ENCODE data around the gene CLNK.

The CLNK gene

GRCh38 chr4:10500776-10501175, 183.8 kb downstream of the CLNK start:
- DNase-seq, result no peak

- no peak for DNase-seq
Measured at GRCh38 chr4:10496200-10496599, 188.4 kb downstream of the CLNK start.

GRCh38 chr4:10495651-10496050, 188.9 kb downstream of the CLNK start:
- no peak for DNase-seq

- DNase-seq, result no peak
Measured at GRCh38 chr4:10492464-10492863, 192.1 kb downstream of the CLNK start.

GRCh38 chr4:10491401-10491800, 193.2 kb downstream of the CLNK start:
- no peak for DNase-seq

GRCh38 chr4:10490996-10491395, 193.6 kb downstream of the CLNK start:
- no peak for DNase-seq

GRCh38 chr4:10482913-10483312, 201.7 kb downstream of the CLNK start:
- no peak for DNase-seq

GRCh38 chr4:10480616-10481015, 204.0 kb downstream of the CLNK start:
- DNase-seq, result no peak

GRCh38 chr4:10478621-10479020, 205.9 kb downstream of the CLNK start:
- DNase-seq, result no peak

- no peak for DNase-seq
Measured at GRCh38 chr4:10470505-10470904, 214.1 kb downstream of the CLNK start.

GRCh38 chr4:10466161-10466560, 218.4 kb downstream of the CLNK start:
- DNase-seq, result no peak

- no peak for DNase-seq
Measured at GRCh38 chr4:10462876-10463275, 221.7 kb downstream of the CLNK start.

GRCh38 chr4:10461850-10462400, 222.6 kb downstream of the CLNK start:
- no peak for DNase-seq

GRCh38 chr4:10461091-10461849, 223.3 kb downstream of the CLNK start:
- DNase-seq, result peak; percentile 51

GRCh38 chr4:10460313-10461047, 224.1 kb downstream of the CLNK start:
- DNase-seq, result no peak

GRCh38 chr4:10459305-10459704, 225.3 kb downstream of the CLNK start:
- no peak for DNase-seq

- DNase-seq, result no peak
Measured at GRCh38 chr4:10458177-10458576, 226.4 kb downstream of the CLNK start.

- DNase-seq, result peak; percentile 70
Measured at GRCh38 chr4:10457255-10457801, 227.2 kb downstream of the CLNK start, which contains the start of gene ZNF518B. Gene ZNF518B, minus strand, starts transcription at chr4:10457426. Its CDS starts 11,098 bp downstream, at chr4:10446328.

- DNase-seq, result peak; percentile 31
Measured at GRCh38 chr4:10456595-10457254, 227.8 kb downstream of the CLNK start.

- no peak for DNase-seq
Measured at GRCh38 chr4:10456260-10456594, 228.3 kb downstream of the CLNK start.

GRCh38 chr4:10455133-10455532, 229.4 kb downstream of the CLNK start:
- no peak for DNase-seq

- no peak for DNase-seq
Measured at GRCh38 chr4:10454726-10455125, 229.8 kb downstream of the CLNK start.

- no peak for DNase-seq
Measured at GRCh38 chr4:10454121-10454520, 230.4 kb downstream of the CLNK start.
